GM19238 (cell line): ENCODE data around the gene SHCBP1L.

Experiments used
- DNase-seq: peaks from one replicate; pipeline ENCODE4 v3.0.0; 2011; ENCODE audit warnings: low spot score; ENCODE audit not compliant: insufficient read length

The SHCBP1L gene

GRCh38 chr1:182890927-182891610, 61.9 kb downstream of the SHCBP1L start:
- DNase-seq = no peak

- DNase-seq = no peak
Measured at GRCh38 chr1:182889997-182890396, 63.0 kb downstream of the SHCBP1L start.

GRCh38 chr1:182888736-182889531, 64.0 kb downstream of the SHCBP1L start:
- no peak for DNase-seq

- DNase-seq = no peak
Measured at GRCh38 chr1:182886985-182887384, 66.0 kb downstream of the SHCBP1L start.

GRCh38 chr1:182885591-182885990, 67.4 kb downstream of the SHCBP1L start:
- DNase-seq = no peak

- DNase-seq = no peak
Measured at GRCh38 chr1:182884872-182885271, 68.1 kb downstream of the SHCBP1L start.

GRCh38 chr1:182877842-182878241, 75.1 kb downstream of the SHCBP1L start:
- no peak for DNase-seq

GRCh38 chr1:182877331-182877730, 75.6 kb downstream of the SHCBP1L start:
- DNase-seq = no peak

- no peak for DNase-seq
Measured at GRCh38 chr1:182875889-182876288, 77.1 kb downstream of the SHCBP1L start.

- no peak for DNase-seq
Measured at GRCh38 chr1:182872881-182873280, 80.1 kb downstream of the SHCBP1L start.

- no peak for DNase-seq
Measured at GRCh38 chr1:182869241-182869666, 83.7 kb downstream of the SHCBP1L start.

- DNase-seq = no peak
Measured at GRCh38 chr1:182867861-182868260, 85.1 kb downstream of the SHCBP1L start.

GRCh38 chr1:182863940-182864339, 89.0 kb downstream of the SHCBP1L start:
- no peak for DNase-seq

- DNase-seq = no peak
Measured at GRCh38 chr1:182862827-182863226, 90.1 kb downstream of the SHCBP1L start.

- no peak for DNase-seq
Measured at GRCh38 chr1:182861994-182862393, 91.0 kb downstream of the SHCBP1L start.

GRCh38 chr1:182860658-182861057, 92.3 kb downstream of the SHCBP1L start:
- DNase-seq = no peak

GRCh38 chr1:182857212-182857611, 95.8 kb downstream of the SHCBP1L start:
- no peak for DNase-seq

GRCh38 chr1:182855911-182856310, 97.1 kb downstream of the SHCBP1L start:
- no peak for DNase-seq

GRCh38 chr1:182851825-182852224, 101.1 kb downstream of the SHCBP1L start:
- no peak for DNase-seq

GRCh38 chr1:182850319-182850718, 102.6 kb downstream of the SHCBP1L start:
- no peak for DNase-seq
